Prostate gland (tissue), 2 donors: ENCODE data around the gene LYPD6. TPM values are rescaled to one million over a fixed set of nuclear protein-coding genes. Genes with fewer than 3 reads are reported as not detected.

Experiments
- DNase-seq: peaks from one replicate; pipeline ENCODE4 v3.0.0-alpha.2; 2019; ENCODE audit warnings: low spot score
- H3K27ac ChIP-seq, 2 donors: fragments of 200-600 bp; sonication (generic); 2 replicates each; pipeline ENCODE4 v1.5.1; 2017 to 2019
- H3K27me3 ChIP-seq: fragments of 200-600 bp; sonication (generic); replicated peaks from 2 replicates; pipeline ENCODE4 v1.5.1; 2019; ENCODE audit not compliant: insufficient read depth
- H3K36me3 ChIP-seq, 2 donors: fragments of 200-600 bp; sonication (generic); 1 replicate in 1 of 2; 2 replicates in 1 of 2; pipeline versions ENCODE4 v1.5.1 to v1.8.1; 2017 to 2019
- H3K4me1 ChIP-seq: fragments of 200-600 bp; sonication (generic); replicated peaks from 2 replicates; pipeline ENCODE4 v1.5.1; 2019
- H3K4me3 ChIP-seq, 2 donors: fragments of 200-600 bp; sonication (generic); 2 replicates each; pipeline ENCODE4 v1.5.1; 2017 to 2019
- H3K9me3 ChIP-seq: fragments of 200-600 bp; sonication (generic); 2 replicates; pipeline ENCODE4 v1.5.1; 2017
- POLR2A ChIP-seq: fragments of 450-650 bp; IDR thresholded peaks from one replicate; pipeline ENCODE4 v1.6.1; 2016; ENCODE audit warnings: antibody characterized with exemption, mild to moderate bottlenecking
- POLR2AphosphoS5 ChIP-seq: sonication (generic); formaldehyde crosslinking; IDR thresholded peaks from one replicate; pipeline ENCODE4 v1.6.1; 2017; ENCODE audit warnings: antibody characterized with exemption
- WGBS: methylation state at CpG from one replicate; pipeline ENCODE4 v1.1.5; 2018; 5-methylcytosine and 5-hydroxymethylcytosine counted together
- intact Hi-C: fragments of 100-400 bp; cut with DNase I; formaldehyde crosslinking; loops from one replicate; pipeline ENCODE4 v1.14.2; 2022
- total RNA-seq, 2 donors: library from RNA; depleted of rRNA; stranded (reverse); fragments of >200 nt; gene quantifications; one replicate each; pipeline ENCODE4 v1.1.0, GENCODE V29; 2016
- TF ChIP-seq, protein P1 (sequence below), 4 experiments: fragments of 200-600 bp in 2 of 4; fragments of 450-650 bp in 2 of 4; sonication (generic) in 2 of 4; IDR thresholded peaks; 1 replicate in 3 of 4; 2 replicates in 1 of 4; pipeline ENCODE4 v1.5.1; 2016 to 2019; ENCODE audit warnings: antibody characterized with exemption in 4 of 4, mild to moderate bottlenecking in 2 of 4, moderate library complexity in 2 of 4

Gene LYPD6
- total RNA-seq, 2 donors from 2014 or later: 2.3 to 5.1 TPM

DNA sequence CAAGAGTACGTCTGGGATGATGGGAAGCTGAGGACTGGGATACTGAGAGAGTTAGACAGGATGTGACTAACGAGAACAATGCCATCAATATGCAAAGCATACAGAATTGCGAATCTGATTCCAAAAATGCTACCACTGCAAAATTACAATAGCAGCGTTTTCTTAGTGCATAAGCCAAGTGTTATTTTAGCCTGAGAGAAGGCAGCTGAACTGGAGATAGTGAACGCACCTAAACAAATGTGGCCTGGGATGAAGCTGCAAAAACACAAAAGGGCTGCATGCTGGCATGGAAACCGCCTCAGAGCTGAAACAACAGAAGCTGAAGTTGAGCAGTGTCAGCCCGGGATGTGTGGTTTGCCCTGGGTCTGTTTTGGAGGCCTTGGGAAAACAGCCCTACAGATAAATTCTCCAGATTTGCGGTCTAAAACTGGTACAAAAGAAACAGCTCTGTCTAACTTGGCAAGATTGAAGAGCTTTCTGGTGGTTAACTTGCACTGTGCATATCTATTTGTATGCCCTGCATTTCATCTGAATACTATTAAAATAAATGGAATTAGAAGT is 45.5 kb downstream of the LYPD6 start:
- no peak for DNase-seq
- intact Hi-C loops: no loop called here
- no peaks in the 10 kb centered on the region for H3K36me3 ChIP-seq
- H3K27ac ChIP-seq: no peak overlapping the region
- 67% methylated on average over 8 of the region's 8 CpGs for WGBS
- H3K27me3 ChIP-seq: no peaks in the 10 kb centered on the region
- TF ChIP-seq POLR2A (no peak), POLR2AphosphoS5 (no peak)
- TF ChIP-seq, protein P1, sequence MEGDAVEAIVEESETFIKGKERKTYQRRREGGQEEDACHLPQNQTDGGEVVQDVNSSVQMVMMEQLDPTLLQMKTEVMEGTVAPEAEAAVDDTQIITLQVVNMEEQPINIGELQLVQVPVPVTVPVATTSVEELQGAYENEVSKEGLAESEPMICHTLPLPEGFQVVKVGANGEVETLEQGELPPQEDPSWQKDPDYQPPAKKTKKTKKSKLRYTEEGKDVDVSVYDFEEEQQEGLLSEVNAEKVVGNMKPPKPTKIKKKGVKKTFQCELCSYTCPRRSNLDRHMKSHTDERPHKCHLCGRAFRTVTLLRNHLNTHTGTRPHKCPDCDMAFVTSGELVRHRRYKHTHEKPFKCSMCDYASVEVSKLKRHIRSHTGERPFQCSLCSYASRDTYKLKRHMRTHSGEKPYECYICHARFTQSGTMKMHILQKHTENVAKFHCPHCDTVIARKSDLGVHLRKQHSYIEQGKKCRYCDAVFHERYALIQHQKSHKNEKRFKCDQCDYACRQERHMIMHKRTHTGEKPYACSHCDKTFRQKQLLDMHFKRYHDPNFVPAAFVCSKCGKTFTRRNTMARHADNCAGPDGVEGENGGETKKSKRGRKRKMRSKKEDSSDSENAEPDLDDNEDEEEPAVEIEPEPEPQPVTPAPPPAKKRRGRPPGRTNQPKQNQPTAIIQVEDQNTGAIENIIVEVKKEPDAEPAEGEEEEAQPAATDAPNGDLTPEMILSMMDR (IDR thresholded peaks at IDR 0.05): no peak
- no peaks in the 10 kb centered on the region for H3K4me1 ChIP-seq
- no peak overlapping the region for H3K4me3 ChIP-seq
- no peaks in the 10 kb centered on the region for H3K9me3 ChIP-seq

DNA sequence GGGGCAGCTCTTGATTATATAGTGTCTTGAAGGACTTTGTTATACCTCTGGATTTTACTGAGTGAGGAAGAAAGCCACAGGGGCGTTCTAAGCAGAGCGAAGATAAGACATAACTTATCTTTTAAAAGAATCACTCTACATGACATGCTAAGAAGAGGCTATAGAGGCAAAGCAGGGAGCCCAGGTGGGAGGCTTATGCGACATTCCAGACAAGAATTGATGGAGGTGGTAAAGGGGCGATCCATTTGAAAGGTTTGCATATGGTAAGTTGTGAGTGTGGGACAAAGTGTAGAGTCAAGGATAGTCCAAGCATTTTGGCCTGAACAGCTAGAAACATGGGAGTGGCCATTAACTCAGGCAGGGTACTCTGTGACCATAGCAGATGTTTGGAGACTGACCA is 49.8 kb downstream of the LYPD6 start:
- H3K36me3 ChIP-seq: no peaks in the 10 kb centered on the region
- no peak overlapping the region for H3K27ac ChIP-seq
- H3K27me3 ChIP-seq: no peaks in the 10 kb centered on the region
- no peaks in the 10 kb centered on the region for H3K9me3 ChIP-seq
- 96% methylated on average over 4 of the region's 4 CpGs for WGBS
- H3K4me1 ChIP-seq: no peaks in the 10 kb centered on the region
- TF ChIP-seq POLR2AphosphoS5: no peak
- TF ChIP-seq, protein P1 (IDR thresholded peaks at IDR 0.05): no peak
- no peak for TF ChIP-seq POLR2A
- intact Hi-C loops: no loop called here
- DNase-seq: no peak
- H3K4me3 ChIP-seq: no peak overlapping the region

DNA sequence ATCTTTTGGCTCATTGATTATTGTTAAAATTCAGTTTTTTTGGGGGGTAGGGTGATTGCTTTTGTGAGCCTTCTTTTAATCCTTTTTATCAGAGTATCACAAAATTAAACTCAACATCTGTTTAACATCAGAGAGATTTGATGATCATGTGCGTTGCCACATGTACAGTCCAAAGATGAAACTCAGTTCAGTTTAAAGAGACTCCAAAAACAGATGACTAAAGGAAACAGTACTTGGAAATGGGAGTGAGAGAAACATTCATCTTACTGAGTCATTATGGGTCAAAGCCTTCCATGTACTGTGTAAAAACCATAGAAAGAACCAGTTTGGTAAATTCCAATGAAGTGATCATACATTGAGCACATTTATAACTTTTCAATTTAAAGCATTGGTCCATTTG is 53.0 kb downstream of the LYPD6 start:
- no peak for DNase-seq
- intact Hi-C loops: no loop called here
- Histone ChIP-seq H3K27ac (no peak overlapping the region), H3K9me3 (no peaks in the 10 kb centered on the region), H3K4me1 (no peaks in the 10 kb centered on the region), H3K36me3 (no peaks in the 10 kb centered on the region), H3K27me3 (no peaks in the 10 kb centered on the region), H3K4me3 (no peak overlapping the region)
- 86% methylated on average over 1 of the region's 1 CpG for WGBS
- TF ChIP-seq POLR2AphosphoS5 (no peak), POLR2A (no peak)
- TF ChIP-seq, protein P1 (IDR thresholded peaks at IDR 0.05): no peak

- H3K36me3 ChIP-seq: no peaks in the 10 kb centered on the region
- DNase-seq: no peak
- H3K4me1 ChIP-seq: no peaks in the 10 kb centered on the region
- H3K27ac ChIP-seq: no peak overlapping the region
- TF ChIP-seq POLR2A (no peak), POLR2AphosphoS5 (no peak)
- TF ChIP-seq, protein P1 (IDR thresholded peaks at IDR 0.05): no peak
- no peaks in the 10 kb centered on the region for H3K9me3 ChIP-seq
- no peak overlapping the region for H3K4me3 ChIP-seq
- intact Hi-C loops: no loop called here
- no peaks in the 10 kb centered on the region for H3K27me3 ChIP-seq
- 61% methylated on average over 1 of the region's 1 CpG for WGBS
These were observed 55.0 kb downstream of the LYPD6 start for GRCh38 chr2:149385350-149385749.

DNA sequence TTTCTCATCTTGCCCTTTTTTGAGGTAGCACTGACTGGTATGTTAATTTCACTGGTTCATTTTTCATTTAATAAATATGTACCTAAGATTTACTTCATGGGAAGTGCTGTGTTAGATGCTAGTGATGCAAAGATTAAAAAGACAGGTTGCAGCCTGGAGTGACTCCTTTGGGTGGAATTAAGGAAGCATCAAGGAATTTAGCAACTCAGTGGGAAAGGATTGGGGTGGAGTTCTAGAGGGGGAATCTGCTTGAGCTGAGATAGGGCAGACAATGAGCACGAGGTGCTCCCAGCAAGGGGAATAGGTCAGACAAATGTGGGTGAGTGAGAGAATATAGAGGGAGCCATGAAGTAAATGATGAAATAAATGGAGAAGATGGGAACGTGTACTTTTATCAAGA is 57.0 kb downstream of the LYPD6 start:
- intact Hi-C loops: no loop called here
- Histone ChIP-seq H3K36me3 (no peaks in the 10 kb centered on the region), H3K4me3 (no peak overlapping the region), H3K9me3 (no peaks in the 10 kb centered on the region), H3K27me3 (no peaks in the 10 kb centered on the region), H3K27ac (no peak overlapping the region), H3K4me1 (no peaks in the 10 kb centered on the region)
- TF ChIP-seq POLR2AphosphoS5: no peak
- TF ChIP-seq, protein P1 (IDR thresholded peaks at IDR 0.05): no peak
- TF ChIP-seq POLR2A: no peak
- no peak for DNase-seq
- WGBS: 91% methylated on average over 2 of the region's 2 CpGs
